Nephron progenitor cell (in vitro differentiated cells): Measurements from ENCODE around the gene HMMR.
"Not testable (repeated sequence)": the region's sequence is repeated elsewhere in the genome, so short reads cannot be mapped to it uniquely, and the experiment has no call there.

ENCODE experiments used
- DNase-seq: peaks from one replicate; pipeline ENCODE4 v3.0.0; 2021
- H3K27ac Mint-ChIP-seq: 2 replicates; pipeline ENCODE4 v1.8.0; 2021; ENCODE audit warnings: mild to moderate bottlenecking, moderate library complexity, mixed read lengths
- H3K27me3 Mint-ChIP-seq: 2 replicates; pipeline ENCODE4 v1.8.0; 2021; ENCODE audit warnings: mild to moderate bottlenecking, low read depth, mixed read lengths; ENCODE audit not compliant: poor library complexity
- H3K36me3 Mint-ChIP-seq: 2 replicates; pipeline ENCODE4 v1.8.0; 2021; ENCODE audit warnings: low read depth, mixed read lengths
- H3K4me1 Mint-ChIP-seq: 2 replicates; pipeline ENCODE4 v1.8.0; 2021; ENCODE audit warnings: mixed read lengths
- H3K4me3 Mint-ChIP-seq: 2 replicates; pipeline ENCODE4 v1.8.0; 2021; ENCODE audit warnings: mild to moderate bottlenecking, moderate library complexity, mixed read lengths
- H3K9me3 Mint-ChIP-seq: 2 replicates; pipeline ENCODE4 v1.8.0; 2021; ENCODE audit warnings: mild to moderate bottlenecking, moderate library complexity, mixed read lengths
- TF ChIP-seq, protein P1 (sequence below): fragments of 200-600 bp; sonication (generic); IDR thresholded peaks from 2 replicates; pipeline ENCODE4 v1.5.0; 2021; ENCODE audit warnings: antibody characterized with exemption

Gene HMMR

GRCh38 chr5:163531272-163531671, 70.8 kb downstream of the HMMR start:
- no peak for DNase-seq
- TF ChIP-seq, protein P1, sequence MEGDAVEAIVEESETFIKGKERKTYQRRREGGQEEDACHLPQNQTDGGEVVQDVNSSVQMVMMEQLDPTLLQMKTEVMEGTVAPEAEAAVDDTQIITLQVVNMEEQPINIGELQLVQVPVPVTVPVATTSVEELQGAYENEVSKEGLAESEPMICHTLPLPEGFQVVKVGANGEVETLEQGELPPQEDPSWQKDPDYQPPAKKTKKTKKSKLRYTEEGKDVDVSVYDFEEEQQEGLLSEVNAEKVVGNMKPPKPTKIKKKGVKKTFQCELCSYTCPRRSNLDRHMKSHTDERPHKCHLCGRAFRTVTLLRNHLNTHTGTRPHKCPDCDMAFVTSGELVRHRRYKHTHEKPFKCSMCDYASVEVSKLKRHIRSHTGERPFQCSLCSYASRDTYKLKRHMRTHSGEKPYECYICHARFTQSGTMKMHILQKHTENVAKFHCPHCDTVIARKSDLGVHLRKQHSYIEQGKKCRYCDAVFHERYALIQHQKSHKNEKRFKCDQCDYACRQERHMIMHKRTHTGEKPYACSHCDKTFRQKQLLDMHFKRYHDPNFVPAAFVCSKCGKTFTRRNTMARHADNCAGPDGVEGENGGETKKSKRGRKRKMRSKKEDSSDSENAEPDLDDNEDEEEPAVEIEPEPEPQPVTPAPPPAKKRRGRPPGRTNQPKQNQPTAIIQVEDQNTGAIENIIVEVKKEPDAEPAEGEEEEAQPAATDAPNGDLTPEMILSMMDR: no peak
- H3K27me3 Mint-ChIP-seq: peaks cover 13% of the 10 kb centered on the region
- H3K9me3 Mint-ChIP-seq: peaks cover 5% of the 10 kb centered on the region
- peaks cover 9% of the 10 kb centered on the region for H3K4me1 Mint-ChIP-seq
- no peak overlapping the region for H3K4me3 Mint-ChIP-seq
- no peaks in the 10 kb centered on the region for H3K36me3 Mint-ChIP-seq
- no peak overlapping the region for H3K27ac Mint-ChIP-seq

DNA sequence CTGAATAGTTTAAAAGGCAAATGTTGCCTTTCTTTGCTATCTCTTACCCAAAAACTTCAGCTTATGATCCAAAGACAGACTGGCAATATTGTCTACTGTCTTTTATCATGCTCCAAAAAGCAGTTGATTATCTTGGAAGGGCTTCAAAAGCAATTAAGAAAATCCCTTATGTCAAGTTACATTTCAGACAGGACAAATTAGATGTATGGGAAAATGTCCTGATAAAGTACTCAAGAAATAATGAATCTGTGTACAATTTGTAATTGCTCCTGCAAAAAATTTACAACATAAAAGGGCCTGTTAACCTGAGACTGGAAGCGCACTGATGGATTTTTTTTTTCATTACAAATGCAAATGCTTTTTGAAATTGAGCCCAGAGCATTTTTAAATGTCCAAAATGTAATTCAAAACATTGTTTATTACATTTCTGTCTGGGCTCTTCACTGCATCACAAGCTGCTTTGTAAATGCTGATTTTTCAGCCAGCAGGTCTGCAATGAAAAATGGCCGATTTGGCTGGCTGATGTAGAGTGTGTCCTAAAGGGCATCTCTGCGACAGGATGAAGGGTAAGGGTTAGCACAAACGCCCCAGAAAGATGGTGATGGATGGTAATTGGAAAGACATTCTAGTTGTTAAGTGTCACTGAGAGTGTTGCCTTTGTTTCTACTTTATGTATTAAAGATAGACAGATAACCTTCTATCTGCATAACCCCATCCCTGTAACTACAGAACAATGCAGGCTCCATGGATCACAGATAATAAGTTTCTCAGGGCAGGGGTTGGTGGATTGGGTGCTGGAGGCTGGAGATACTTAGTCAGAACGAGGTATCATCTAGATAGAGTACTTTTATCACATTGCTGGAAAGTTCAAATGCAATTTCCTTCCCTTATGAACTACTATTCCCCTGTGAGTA, 72.0 kb downstream of the HMMR start:
- Mint-ChIP-seq H3K36me3 (no peaks in the 10 kb centered on the region), H3K27me3 (peaks cover 11% of the 10 kb centered on the region), H3K4me3 (no peak overlapping the region), H3K9me3 (no peaks in the 10 kb centered on the region), H3K4me1 (peaks cover 9% of the 10 kb centered on the region), H3K27ac (no peak overlapping the region)
- TF ChIP-seq, protein P1: no peak
- no peak for DNase-seq

DNA sequence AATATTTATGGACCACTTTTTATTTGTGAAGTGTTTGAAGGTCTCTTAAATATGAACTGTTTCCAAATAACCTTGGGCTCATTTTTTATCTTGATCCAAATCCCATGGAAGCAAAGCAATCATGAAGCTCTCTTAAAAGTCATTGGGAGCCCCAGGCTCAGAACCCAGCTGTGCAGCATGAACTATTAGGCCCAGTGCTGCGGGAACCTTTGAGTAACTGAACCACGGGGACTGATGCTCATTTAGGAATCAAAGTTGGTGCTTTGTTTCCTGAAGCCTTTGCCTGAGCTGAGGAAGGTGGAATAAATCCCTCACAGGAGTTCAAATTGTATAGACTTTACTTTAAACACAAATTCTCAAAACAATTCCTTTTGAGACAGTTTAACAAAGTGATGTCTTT, 72.8 kb downstream of the HMMR start:
- Mint-ChIP-seq H3K36me3 (no peaks in the 10 kb centered on the region), H3K9me3 (no peaks in the 10 kb centered on the region), H3K27ac (no peak overlapping the region), H3K4me3 (no peak overlapping the region), H3K27me3 (peaks cover 9% of the 10 kb centered on the region), H3K4me1 (peaks cover 9% of the 10 kb centered on the region)
- TF ChIP-seq, protein P1: no peak
- no peak for DNase-seq

- Mint-ChIP-seq H3K4me3 (no peak overlapping the region), H3K36me3 (no peaks in the 10 kb centered on the region), H3K4me1 (peaks cover 9% of the 10 kb centered on the region), H3K27ac (no peak overlapping the region), H3K9me3 (no peaks in the 10 kb centered on the region), H3K27me3 (peaks cover 9% of the 10 kb centered on the region)
- TF ChIP-seq, protein P1: no peak
- no peak for DNase-seq
Measured at GRCh38 chr5:163534492-163535094, 74.2 kb downstream of the HMMR start.

DNA sequence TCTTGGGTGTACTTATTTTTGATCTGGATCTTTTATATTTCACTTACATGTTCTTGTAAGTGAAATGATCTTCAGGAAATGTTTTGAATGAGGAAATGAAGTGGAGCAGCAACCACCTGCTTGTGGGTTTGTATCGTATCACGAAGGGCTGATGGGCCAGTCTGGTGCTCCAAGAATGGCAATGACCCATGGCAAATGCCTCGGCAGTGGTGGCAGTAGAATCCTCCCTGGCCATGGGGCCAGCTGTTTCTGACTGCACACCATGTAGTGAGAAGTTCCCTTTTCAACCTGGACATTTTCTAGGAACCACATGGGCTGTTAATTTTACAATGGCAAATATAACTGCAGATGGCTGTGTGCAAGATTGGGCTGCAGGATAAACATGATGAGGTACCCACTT, 74.9 kb downstream of the HMMR start:
- TF ChIP-seq, protein P1: no peak
- H3K27ac Mint-ChIP-seq: no peak overlapping the region
- no peaks in the 10 kb centered on the region for H3K9me3 Mint-ChIP-seq
- no peak overlapping the region for H3K4me3 Mint-ChIP-seq
- no peak for DNase-seq
- H3K36me3 Mint-ChIP-seq: no peaks in the 10 kb centered on the region
- peaks cover 9% of the 10 kb centered on the region for H3K27me3 Mint-ChIP-seq
- H3K4me1 Mint-ChIP-seq: peaks cover 9% of the 10 kb centered on the region

DNA sequence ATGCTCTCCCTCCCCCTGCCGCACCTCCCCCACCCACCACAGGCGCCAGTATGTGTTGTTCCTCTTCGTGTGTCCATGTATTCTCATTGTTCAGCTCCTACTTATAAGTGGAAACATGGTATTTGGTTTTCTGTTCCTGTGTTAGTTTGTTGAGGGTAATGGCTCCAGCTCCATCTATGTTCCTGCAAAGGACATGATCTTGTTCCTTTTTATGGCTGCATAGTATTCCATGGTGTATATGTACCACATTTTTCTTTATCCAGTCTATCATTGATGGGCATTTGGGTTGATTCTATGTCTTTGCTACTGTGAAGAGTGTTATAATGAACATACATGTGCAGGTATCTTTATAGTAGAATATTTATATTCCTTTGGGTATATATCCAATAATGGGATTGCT, 76.0 kb downstream of the HMMR start:
- H3K4me3 Mint-ChIP-seq, H3K27ac Mint-ChIP-seq, DNase-seq, H3K36me3 Mint-ChIP-seq, H3K9me3 Mint-ChIP-seq, H3K4me1 Mint-ChIP-seq, H3K27me3 Mint-ChIP-seq: not testable (repeated sequence)
